CD8-positive, alpha-beta memory T cell (primary cell): Measurements from ENCODE around the gene PRR18. TPM values are rescaled to one million over a fixed set of nuclear protein-coding genes. Genes with fewer than 3 reads are reported as not detected.
A peak's percentile ranks its signal among the peaks of the same experiment; 100 is the strongest.

ENCODE experiments used
- CTCF ChIA-PET: fragments of 350-600 bp; sonication (Branson Sonifier 250); formaldehyde crosslinking; loops from one replicate; lab custom pipeline; 2021; ENCODE audit warnings: antibody characterized with exemption; lab: Charles Lee
- POLR2A ChIA-PET: fragments of 350-600 bp; sonication (Branson Sonifier 250); formaldehyde crosslinking; loops from one replicate; lab custom pipeline; 2021; ENCODE audit warnings: antibody characterized with exemption; lab: Charles Lee
- DNase-seq, 5 donors: peaks; one replicate each; pipeline versions ENCODE4 v3.0.0 to v3.0.0-alpha.2; 2020 to 2022; ENCODE audit warnings: mixed read lengths in 1 of 5
- H3K27ac ChIP-seq: one replicate; pipeline ENCODE4 v1.7.0; 2013; ENCODE audit warnings: low read depth, mild to moderate bottlenecking, low read length, moderate library complexity
- H3K27me3 ChIP-seq: 2 replicates; pipeline ENCODE4 v1.7.0; 2013; ENCODE audit warnings: low read length, mild to moderate bottlenecking; ENCODE audit not compliant: insufficient read depth, poor library complexity, severe bottlenecking
- H3K36me3 ChIP-seq: 2 replicates; pipeline ENCODE4 v1.7.0; 2013; ENCODE audit warnings: mild to moderate bottlenecking, low read length, moderate library complexity; ENCODE audit not compliant: insufficient read depth
- H3K4me1 ChIP-seq: 2 replicates; pipeline ENCODE4 v1.7.0; 2013; ENCODE audit warnings: mild to moderate bottlenecking, low read length, moderate library complexity; ENCODE audit not compliant: insufficient read depth
- H3K4me3 ChIP-seq: 2 replicates; pipeline ENCODE4 v1.7.0; 2013; ENCODE audit warnings: mild to moderate bottlenecking, low read length
- H3K9me3 ChIP-seq: 2 replicates; pipeline ENCODE4 v1.7.0; 2013; ENCODE audit warnings: mild to moderate bottlenecking, low read length
- H3K27ac Mint-ChIP-seq, 8 donors: one replicate each; pipeline ENCODE4 v1.8.0; 2020 to 2021; ENCODE audit warnings: mixed read lengths in 8 of 8, mild to moderate bottlenecking in 6 of 8, inconsistent platforms in 3 of 8, moderate library complexity in 3 of 8
- H3K27me3 Mint-ChIP-seq, 2 donors: one replicate each; pipeline ENCODE4 v1.8.0; 2020 to 2021; ENCODE audit warnings: mixed read lengths in 2 of 2, mild to moderate bottlenecking in 1 of 2, moderate library complexity in 1 of 2
- H3K36me3 Mint-ChIP-seq, 3 donors: one replicate each; pipeline ENCODE4 v1.8.0; 2020 to 2021; ENCODE audit warnings: mixed read lengths in 3 of 3, inconsistent platforms in 1 of 3, mild to moderate bottlenecking in 1 of 3
- H3K4me1 Mint-ChIP-seq, 3 donors: one replicate each; pipeline ENCODE4 v1.8.0; 2020 to 2021; ENCODE audit warnings: mixed read lengths in 3 of 3, inconsistent platforms in 1 of 3, mild to moderate bottlenecking in 1 of 3
- H3K4me3 Mint-ChIP-seq, 7 donors: one replicate each; pipeline ENCODE4 v1.8.0; 2020 to 2021; ENCODE audit warnings: mixed read lengths in 7 of 7, mild to moderate bottlenecking in 6 of 7, moderate library complexity in 4 of 7, inconsistent platforms in 2 of 7
- H3K9me3 Mint-ChIP-seq, 5 donors: one replicate each; pipeline ENCODE4 v1.8.0; 2020 to 2022; ENCODE audit warnings: mixed read lengths in 5 of 5, mild to moderate bottlenecking in 3 of 5, moderate library complexity in 2 of 5, inconsistent platforms in 1 of 5
- polyA plus RNA-seq: library from polyadenylated mRNA; unstranded; fragments of 300-500 nt; fragmentation: Illumina TruSeq; gene quantifications from one replicate; pipeline ENCODE4 v1.2.3, GENCODE V29; 2021
- total RNA-seq, 2 experiments: library from RNA; stranded (reverse); gene quantifications; one replicate each; pipeline ENCODE4 v1.2.3, GENCODE V29; 2021

PRR18 gene
- total and polyA plus RNA-seq, 3 experiments from 2014 or later, result 0.07 to 0.09 TPM; not detected in 1

GRCh38 chr6:166309977-166310376 is 1.8 kb upstream of the PRR18 start:
- Mint-ChIP-seq H3K36me3 (no peaks in the 10 kb centered on the region), H3K9me3 (no peaks in the 10 kb centered on the region), H3K27ac (no peak overlapping the region), H3K4me3 (no peak overlapping the region), H3K27me3 (peaks cover 35 to 38% of the 10 kb centered on the region in 2 donors), H3K4me1 (peaks cover 0 to 9% (median 0%) of the 10 kb centered on the region in 3 donors)
- H3K27me3 ChIP-seq, result peaks cover 19% of the 10 kb centered on the region
- H3K4me3 ChIP-seq, result no peak overlapping the region
- H3K4me1 ChIP-seq, result peaks cover 5% of the 10 kb centered on the region
- DNase-seq, result no peak
- ChIA-PET CTCF (interaction anchor here (1.2 to 5.5 kb wide), 7 partner anchors 9 to 90 kb away, joined by 4 to 60 read pairs (median 4); no protein-coding TSS in a partner anchor), POLR2A (no interaction called here)
- no peak overlapping the region for H3K27ac ChIP-seq
- no peaks in the 10 kb centered on the region for H3K36me3 ChIP-seq
- no peaks in the 10 kb centered on the region for H3K9me3 ChIP-seq

- POLR2A ChIA-PET, result no interaction called here
- no peaks in the 10 kb centered on the region for H3K36me3 Mint-ChIP-seq
- H3K27me3 ChIP-seq, result peaks cover 19% of the 10 kb centered on the region
Observed at GRCh38 chr6:166308769-166309589, 787 bp upstream of the PRR18 start.

DNA sequence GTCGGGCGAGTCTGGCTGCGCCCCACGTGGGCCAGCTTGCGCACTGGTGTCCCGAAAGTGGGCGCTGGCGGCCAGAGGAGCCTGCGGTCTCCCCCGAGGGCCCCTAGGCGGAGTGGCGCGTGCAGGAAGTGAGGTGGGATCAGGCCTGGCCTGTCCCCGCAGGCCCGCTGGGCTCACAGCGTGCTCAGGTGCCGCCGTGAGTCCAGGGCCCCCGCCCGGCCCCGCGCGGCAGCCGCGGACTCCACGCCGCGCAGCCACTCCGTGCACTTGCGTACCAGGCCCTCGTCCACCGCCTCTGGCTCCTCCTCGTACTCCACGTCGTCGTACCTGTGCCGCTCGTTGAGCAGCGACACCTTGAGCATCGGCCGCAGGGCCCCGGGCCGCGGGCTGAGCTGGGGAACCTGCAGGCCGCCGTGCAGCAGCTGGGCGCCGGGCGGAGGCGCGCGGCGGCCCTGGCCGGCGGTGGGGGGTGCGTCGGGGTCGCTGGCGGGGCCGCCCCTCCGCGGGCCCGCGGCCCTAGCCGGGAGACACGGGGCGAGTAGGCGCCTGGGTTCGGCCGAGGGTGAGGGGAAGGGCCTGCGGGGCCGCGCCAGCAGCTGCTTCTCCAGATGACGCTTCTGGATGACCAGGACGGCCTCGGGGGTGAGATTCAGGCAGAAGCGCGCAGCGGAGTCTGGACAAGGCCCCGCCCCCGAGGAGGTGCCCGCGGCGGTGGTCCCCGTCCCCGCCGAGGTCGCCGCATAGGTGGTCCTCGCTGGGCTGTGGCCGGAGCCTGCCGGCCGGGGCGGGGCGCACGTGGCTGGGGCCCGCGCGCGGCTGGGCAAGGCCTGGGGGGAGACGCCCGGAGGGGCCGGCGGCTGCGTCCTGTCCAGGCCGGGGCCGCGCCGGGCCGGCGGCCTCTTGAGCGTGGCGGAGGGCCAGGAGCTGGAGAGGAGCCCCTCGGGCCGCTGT is 835 bp downstream of the PRR18 start:
- H3K27ac Mint-ChIP-seq, result no peak overlapping the region
- POLR2A ChIA-PET, result no interaction called here
- no peaks in the 10 kb centered on the region for H3K9me3 Mint-ChIP-seq
- no peak overlapping the region for H3K4me3 ChIP-seq
- H3K4me1 ChIP-seq, result peaks cover 5% of the 10 kb centered on the region
- H3K9me3 ChIP-seq, result no peaks in the 10 kb centered on the region
- peaks cover 0 to 9% (median 0%) of the 10 kb centered on the region in 3 donors for H3K4me1 Mint-ChIP-seq
- no peaks in the 10 kb centered on the region for H3K36me3 ChIP-seq
- H3K27me3 ChIP-seq, result peaks cover 19% of the 10 kb centered on the region
- no peaks in the 10 kb centered on the region for H3K36me3 Mint-ChIP-seq
- H3K27ac ChIP-seq, result no peak overlapping the region
- peak overlapping the region in 2 of 7 donors; percentile 26 to 54 for H3K4me3 Mint-ChIP-seq
- CTCF ChIA-PET, result no interaction called here
- DNase-seq, result peak in 1 of 5 donors; percentile 16
- peaks cover 35 to 59% of the 10 kb centered on the region in 2 donors for H3K27me3 Mint-ChIP-seq

More at GRCh38 chr6:166308769-166309589, 787 bp upstream of the PRR18 start:
- no peaks in the 10 kb centered on the region for H3K9me3 ChIP-seq
- H3K4me1 ChIP-seq, result peaks cover 5% of the 10 kb centered on the region
- Mint-ChIP-seq H3K9me3 (no peaks in the 10 kb centered on the region), H3K27ac (no peak overlapping the region), H3K4me1 (peaks cover 0 to 9% (median 0%) of the 10 kb centered on the region in 3 donors), H3K27me3 (peaks cover 35 to 45% of the 10 kb centered on the region in 2 donors), H3K4me3 (peak overlapping the region; percentile 10 to 60 (median 52))
- CTCF ChIA-PET, result interaction anchor here (1.0 to 5.5 kb wide), 3 partner anchors 10 to 91 kb away, joined by 3 to 60 read pairs (median 4); no protein-coding TSS in a partner anchor
- H3K36me3 ChIP-seq, result no peaks in the 10 kb centered on the region
- H3K4me3 ChIP-seq, result no peak overlapping the region
- H3K27ac ChIP-seq, result no peak overlapping the region
- no peak for DNase-seq

- H3K36me3 Mint-ChIP-seq, result no peaks in the 10 kb centered on the region
- Histone ChIP-seq H3K4me1 (peaks cover 5% of the 10 kb centered on the region), H3K4me3 (no peak overlapping the region), H3K36me3 (no peaks in the 10 kb centered on the region), H3K27me3 (peaks cover 19% of the 10 kb centered on the region), H3K9me3 (no peaks in the 10 kb centered on the region), H3K27ac (no peak overlapping the region)
- POLR2A ChIA-PET, result no interaction called here
- peak overlapping the region in 6 of 7 donors; percentile 26 to 81 (median 66) for H3K4me3 Mint-ChIP-seq
- CTCF ChIA-PET, result no interaction called here
- DNase-seq, result no peak
- H3K9me3 Mint-ChIP-seq, result no peaks in the 10 kb centered on the region
- H3K27ac Mint-ChIP-seq, result no peak overlapping the region
- peaks cover 0 to 9% (median 0%) of the 10 kb centered on the region in 3 donors for H3K4me1 Mint-ChIP-seq
- H3K27me3 Mint-ChIP-seq, result peaks cover 39 to 67% of the 10 kb centered on the region in 2 donors
Observed at GRCh38 chr6:166306378-166307081, 1.7 kb downstream of the PRR18 start.

DNA sequence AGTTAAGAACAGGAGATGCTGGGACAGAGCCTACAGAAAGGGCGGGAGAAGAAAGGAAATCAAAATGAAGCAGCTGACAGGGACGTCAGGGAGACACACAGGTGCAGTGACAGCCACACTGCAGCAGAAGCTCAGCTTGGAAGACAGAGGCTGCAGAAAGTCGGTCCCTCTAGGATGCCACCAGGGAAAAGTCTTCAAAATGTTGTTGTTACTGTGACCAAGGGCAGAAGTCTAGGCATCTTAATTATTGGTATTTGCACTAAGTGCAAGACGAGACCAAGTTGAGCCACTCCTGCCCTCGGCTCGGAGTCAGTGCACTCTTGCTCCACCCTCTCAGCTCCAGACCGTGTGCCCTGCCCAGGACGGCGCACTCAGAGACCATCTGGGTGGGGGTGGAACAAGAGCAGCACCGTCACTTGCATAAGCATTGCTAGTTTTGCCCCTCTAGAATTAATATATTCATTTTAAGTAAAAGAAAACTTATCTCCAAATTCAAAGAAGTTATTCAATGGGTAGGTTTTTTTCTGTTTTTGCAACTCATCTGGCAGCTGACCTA is 2.6 kb downstream of the PRR18 start:
- CTCF ChIA-PET, result no interaction called here

DNA sequence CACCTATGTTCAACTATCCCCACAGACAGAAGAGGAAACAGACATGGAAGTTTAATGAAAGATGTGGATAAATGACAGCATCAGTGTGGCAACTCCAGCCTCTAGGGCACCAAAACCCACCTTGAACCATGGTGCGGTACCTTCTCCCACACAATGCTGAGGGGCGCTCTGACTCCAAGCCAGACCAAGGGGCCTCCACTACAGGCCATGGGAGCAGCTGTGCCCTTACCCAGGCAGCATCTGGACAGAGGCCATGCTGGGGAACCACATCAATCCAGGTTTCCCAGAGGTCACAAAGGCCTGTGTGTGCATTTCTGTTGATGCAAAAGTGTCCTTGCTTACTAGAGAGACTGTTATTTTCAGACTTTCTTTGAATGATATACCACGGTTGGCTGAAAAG is 4.1 kb downstream of the PRR18 start:
- POLR2A ChIA-PET, result no interaction called here
- Histone ChIP-seq H3K4me3 (no peak overlapping the region), H3K27me3 (peaks cover 14% of the 10 kb centered on the region), H3K4me1 (peaks cover 5% of the 10 kb centered on the region), H3K36me3 (no peaks in the 10 kb centered on the region), H3K27ac (no peak overlapping the region), H3K9me3 (no peaks in the 10 kb centered on the region)
- Mint-ChIP-seq H3K36me3 (no peaks in the 10 kb centered on the region), H3K27ac (no peak overlapping the region), H3K27me3 (peaks cover 34 to 71% of the 10 kb centered on the region in 2 donors), H3K9me3 (no peaks in the 10 kb centered on the region), H3K4me3 (no peak overlapping the region), H3K4me1 (peaks cover 0 to 9% (median 0%) of the 10 kb centered on the region in 3 donors)
- CTCF ChIA-PET, result interaction anchor here (0.7 to 0.9 kb wide), 2 partner anchors 9 to 30 kb away, joined by 3 read pairs; no protein-coding TSS in a partner anchor
- no peak for DNase-seq

More for the DNA sequence above, 2.6 kb downstream of the PRR18 start:
- Histone ChIP-seq H3K9me3 (no peaks in the 10 kb centered on the region), H3K4me1 (peaks cover 5% of the 10 kb centered on the region), H3K4me3 (no peak overlapping the region), H3K36me3 (no peaks in the 10 kb centered on the region), H3K27me3 (peaks cover 19% of the 10 kb centered on the region), H3K27ac (no peak overlapping the region)
- POLR2A ChIA-PET, result no interaction called here
- Mint-ChIP-seq H3K36me3 (no peaks in the 10 kb centered on the region), H3K27me3 (peaks cover 41 to 73% of the 10 kb centered on the region in 2 donors), H3K4me3 (peak overlapping the region in 2 of 7 donors; percentile 38 to 64), H3K4me1 (peaks cover 0 to 9% (median 0%) of the 10 kb centered on the region in 3 donors), H3K27ac (no peak overlapping the region), H3K9me3 (no peaks in the 10 kb centered on the region)
- DNase-seq, result no peak
